ENCODE data around the gene ACAP3.

The ACAP3 gene

GRCh38 chr1:1341549-1342021, 33.9 kb upstream of the ACAP3 start:
- H3K36me3 ChIP-seq (ENCODE audit: insufficient read depth, low read length), result peaks cover 44% of the 10 kb centered on the region
- H3K4me3 ChIP-seq (ENCODE audit: low read length), result no peak overlapping the region
- no peaks in the 10 kb centered on the region for H3K9me3 ChIP-seq (replicated peaks; ENCODE audit: low read length)
- H3K4me2 ChIP-seq (ENCODE audit: low read length), result no peak overlapping the region
- no peak overlapping the region for H3K9ac ChIP-seq (ENCODE audit: low read depth, low read length)
- peaks cover 31% of the 10 kb centered on the region for H3K4me1 ChIP-seq (ENCODE audit: control insufficient read depth, insufficient read depth, low read length)
- H3K27me3 ChIP-seq (ENCODE audit: control insufficient read depth, insufficient read depth, low read length), result no peaks in the 10 kb centered on the region

GRCh38 chr1:1340791-1341548, 33.2 kb upstream of the ACAP3 start:
- H3K27me3 ChIP-seq (ENCODE audit: control insufficient read depth, insufficient read depth, low read length), result no peaks in the 10 kb centered on the region
- H3K4me3 ChIP-seq (ENCODE audit: low read length), result no peak overlapping the region
- H3K4me2 ChIP-seq (ENCODE audit: low read length), result no peak overlapping the region
- H3K9me3 ChIP-seq (replicated peaks; ENCODE audit: low read length), result no peaks in the 10 kb centered on the region
- H3K4me1 ChIP-seq (ENCODE audit: control insufficient read depth, insufficient read depth, low read length), result peaks cover 25% of the 10 kb centered on the region
- H3K9ac ChIP-seq (ENCODE audit: low read depth, low read length), result no peak overlapping the region
- peaks cover 47% of the 10 kb centered on the region for H3K36me3 ChIP-seq (ENCODE audit: insufficient read depth, low read length)

GRCh38 chr1:1340185-1340584, 32.5 kb upstream of the ACAP3 start:
- no peaks in the 10 kb centered on the region for H3K27me3 ChIP-seq (ENCODE audit: control insufficient read depth, insufficient read depth, low read length)
- H3K4me3 ChIP-seq (ENCODE audit: low read length), result no peak overlapping the region
- peaks cover 49% of the 10 kb centered on the region for H3K36me3 ChIP-seq (ENCODE audit: insufficient read depth, low read length)
- no peaks in the 10 kb centered on the region for H3K9me3 ChIP-seq (replicated peaks; ENCODE audit: low read length)
- H3K4me1 ChIP-seq (ENCODE audit: control insufficient read depth, insufficient read depth, low read length), result peaks cover 17% of the 10 kb centered on the region
- no peak overlapping the region for H3K4me2 ChIP-seq (ENCODE audit: low read length)
- H3K9ac ChIP-seq (ENCODE audit: low read depth, low read length), result no peak overlapping the region

DNA sequence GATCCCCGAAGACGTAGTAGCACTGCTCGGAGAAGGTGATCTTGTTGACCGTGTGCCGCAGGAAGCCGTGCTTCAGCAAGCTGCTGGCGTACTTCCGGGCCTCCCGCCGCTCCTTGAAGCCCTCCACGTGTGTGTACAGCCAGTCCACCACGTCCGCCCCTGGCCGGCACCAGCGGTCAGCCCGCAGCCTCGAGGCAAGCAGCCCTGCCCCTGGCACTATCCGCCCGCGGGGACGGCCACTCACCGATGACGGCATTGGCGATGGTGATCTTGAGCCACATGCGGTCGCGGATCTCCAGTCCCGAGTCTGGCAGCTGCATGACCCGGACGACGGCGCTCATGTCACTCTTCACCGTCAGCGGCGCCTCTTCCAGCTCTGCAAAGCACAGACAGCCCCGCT, 30.5 kb upstream of the ACAP3 start:
- no peak overlapping the region for H3K4me3 ChIP-seq (ENCODE audit: low read length)

GRCh38 chr1:1337793-1338147, 30.0 kb upstream of the ACAP3 start:
- H3K4me3 ChIP-seq (ENCODE audit: low read length), result no peak overlapping the region
- no peaks in the 10 kb centered on the region for H3K27me3 ChIP-seq (ENCODE audit: control insufficient read depth, insufficient read depth, low read length)
- no peaks in the 10 kb centered on the region for H3K9me3 ChIP-seq (replicated peaks; ENCODE audit: low read length)
- H3K36me3 ChIP-seq (ENCODE audit: insufficient read depth, low read length), result peaks cover 60% of the 10 kb centered on the region
- no peak overlapping the region for H3K4me2 ChIP-seq (ENCODE audit: low read length)
- H3K4me1 ChIP-seq (ENCODE audit: control insufficient read depth, insufficient read depth, low read length), result no peaks in the 10 kb centered on the region
- H3K9ac ChIP-seq (ENCODE audit: low read depth, low read length), result no peak overlapping the region

More for the DNA sequence above, 30.5 kb upstream of the ACAP3 start:
- no peaks in the 10 kb centered on the region for H3K4me1 ChIP-seq (ENCODE audit: control insufficient read depth, insufficient read depth, low read length)
- no peaks in the 10 kb centered on the region for H3K27me3 ChIP-seq (ENCODE audit: control insufficient read depth, insufficient read depth, low read length)
- peaks cover 60% of the 10 kb centered on the region for H3K36me3 ChIP-seq (ENCODE audit: insufficient read depth, low read length)
- no peaks in the 10 kb centered on the region for H3K9me3 ChIP-seq (replicated peaks; ENCODE audit: low read length)
- no peak overlapping the region for H3K4me2 ChIP-seq (ENCODE audit: low read length)
- no peak overlapping the region for H3K9ac ChIP-seq (ENCODE audit: low read depth, low read length)

GRCh38 chr1:1336931-1337792, 29.4 kb upstream of the ACAP3 start:
- no peaks in the 10 kb centered on the region for H3K4me1 ChIP-seq (ENCODE audit: control insufficient read depth, insufficient read depth, low read length)
- no peak overlapping the region for H3K9ac ChIP-seq (ENCODE audit: low read depth, low read length)
- no peak overlapping the region for H3K4me2 ChIP-seq (ENCODE audit: low read length)
- no peaks in the 10 kb centered on the region for H3K27me3 ChIP-seq (ENCODE audit: control insufficient read depth, insufficient read depth, low read length)
- no peak overlapping the region for H3K4me3 ChIP-seq (ENCODE audit: low read length)
- H3K9me3 ChIP-seq (replicated peaks; ENCODE audit: low read length), result no peaks in the 10 kb centered on the region
- H3K36me3 ChIP-seq (ENCODE audit: insufficient read depth, low read length), result peaks cover 59% of the 10 kb centered on the region

DNA sequence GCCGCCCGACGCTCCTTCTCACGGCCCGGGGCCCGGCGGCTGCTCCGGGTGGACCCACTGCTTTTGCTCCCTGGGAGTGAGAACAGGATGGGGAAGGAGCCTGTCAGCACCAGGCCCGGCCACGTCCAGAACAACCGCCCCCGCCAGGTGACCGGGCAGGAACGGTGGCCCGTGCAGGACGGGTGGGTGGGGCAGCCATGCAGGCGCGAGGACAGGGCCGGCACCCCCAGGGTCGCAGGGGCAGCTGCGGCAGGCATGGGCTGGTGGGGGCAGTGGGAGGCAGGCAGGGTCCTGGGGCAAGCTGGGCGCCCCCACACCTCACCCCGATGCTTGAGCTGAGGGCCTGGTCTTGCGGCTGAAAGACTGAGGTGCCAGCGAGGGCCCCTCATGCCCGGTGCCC, 28.7 kb upstream of the ACAP3 start:
- Histone ChIP-seq H3K4me2 (ENCODE audit: low read length) (no peak overlapping the region), H3K36me3 (ENCODE audit: insufficient read depth, low read length) (peaks cover 54% of the 10 kb centered on the region), H3K9ac (ENCODE audit: low read depth, low read length) (no peak overlapping the region), H3K9me3 (replicated peaks; ENCODE audit: low read length) (no peaks in the 10 kb centered on the region), H3K4me1 (ENCODE audit: control insufficient read depth, insufficient read depth, low read length) (peaks cover 3% of the 10 kb centered on the region), H3K4me3 (ENCODE audit: low read length) (no peak overlapping the region), H3K27me3 (ENCODE audit: control insufficient read depth, insufficient read depth, low read length) (no peaks in the 10 kb centered on the region)

DNA sequence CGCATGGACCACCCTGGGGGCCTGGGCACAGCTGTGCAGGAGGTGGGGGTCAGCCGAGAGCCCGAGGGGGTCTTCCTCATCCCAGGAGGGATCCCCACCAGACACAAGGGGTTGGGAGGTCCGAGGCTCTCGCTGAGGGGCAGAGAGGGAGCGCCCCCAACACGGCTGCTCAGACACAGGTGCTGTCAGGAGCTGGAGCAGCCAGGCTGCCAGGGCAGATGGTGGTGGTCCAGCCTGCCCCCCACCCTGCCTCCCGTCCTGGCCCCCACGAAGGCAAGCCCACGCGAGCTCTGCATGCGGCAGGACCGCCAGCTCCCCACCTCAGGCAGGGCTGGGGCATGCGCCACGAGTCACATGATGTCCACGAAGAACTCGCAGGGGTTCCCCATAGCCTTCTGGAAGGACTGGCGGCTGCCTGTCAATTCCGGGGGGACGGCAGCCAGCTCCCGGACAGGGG, 28.1 kb upstream of the ACAP3 start:
- H3K27me3 ChIP-seq (ENCODE audit: control insufficient read depth, insufficient read depth, low read length), result no peaks in the 10 kb centered on the region
- peaks cover 9% of the 10 kb centered on the region for H3K4me1 ChIP-seq (ENCODE audit: control insufficient read depth, insufficient read depth, low read length)
- no peak overlapping the region for H3K4me3 ChIP-seq (ENCODE audit: low read length)
- H3K9me3 ChIP-seq (replicated peaks; ENCODE audit: low read length), result no peaks in the 10 kb centered on the region
- H3K9ac ChIP-seq (ENCODE audit: low read depth, low read length), result no peak overlapping the region
- no peak overlapping the region for H3K4me2 ChIP-seq (ENCODE audit: low read length)
- H3K36me3 ChIP-seq (ENCODE audit: insufficient read depth, low read length), result peaks cover 47% of the 10 kb centered on the region

GRCh38 chr1:1335283-1335682, 27.6 kb upstream of the ACAP3 start:
- H3K9ac ChIP-seq (ENCODE audit: low read depth, low read length), result no peak overlapping the region
- H3K27me3 ChIP-seq (ENCODE audit: control insufficient read depth, insufficient read depth, low read length), result no peaks in the 10 kb centered on the region
- H3K4me3 ChIP-seq (ENCODE audit: low read length), result no peak overlapping the region
- peaks cover 42% of the 10 kb centered on the region for H3K36me3 ChIP-seq (ENCODE audit: insufficient read depth, low read length)
- H3K4me2 ChIP-seq (ENCODE audit: low read length), result no peak overlapping the region
- H3K4me1 ChIP-seq (ENCODE audit: control insufficient read depth, insufficient read depth, low read length), result peaks cover 14% of the 10 kb centered on the region
- no peaks in the 10 kb centered on the region for H3K9me3 ChIP-seq (replicated peaks; ENCODE audit: low read length)

DNA sequence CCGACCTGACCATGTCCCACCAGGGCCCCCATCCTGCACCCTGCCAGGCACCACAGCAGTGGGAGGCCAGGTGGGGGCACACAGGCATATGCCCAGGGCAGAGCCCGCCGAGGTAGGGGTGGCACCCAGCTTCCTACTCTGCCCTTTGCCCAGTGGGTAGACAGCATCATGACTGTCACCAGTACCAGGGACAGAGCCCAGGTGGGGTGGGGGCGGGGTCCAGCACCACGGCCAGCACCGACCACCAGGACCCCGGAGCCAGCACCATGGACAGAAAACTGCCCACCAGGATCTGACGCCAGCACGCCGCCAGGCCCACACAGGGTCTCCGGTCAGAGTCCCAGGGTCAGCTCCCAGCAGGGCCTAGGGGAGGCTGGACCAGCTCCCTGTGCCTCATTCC, 27.1 kb upstream of the ACAP3 start:
- H3K4me2 ChIP-seq (ENCODE audit: low read length), result no peak overlapping the region
- H3K9ac ChIP-seq (ENCODE audit: low read depth, low read length), result no peak overlapping the region
- no peaks in the 10 kb centered on the region for H3K27me3 ChIP-seq (ENCODE audit: control insufficient read depth, insufficient read depth, low read length)
- H3K36me3 ChIP-seq (ENCODE audit: insufficient read depth, low read length), result peaks cover 39% of the 10 kb centered on the region
- H3K4me1 ChIP-seq (ENCODE audit: control insufficient read depth, insufficient read depth, low read length), result peaks cover 15% of the 10 kb centered on the region
- H3K4me3 ChIP-seq (ENCODE audit: low read length), result no peak overlapping the region
- no peaks in the 10 kb centered on the region for H3K9me3 ChIP-seq (replicated peaks; ENCODE audit: low read length)

- H3K4me1 ChIP-seq (ENCODE audit: control insufficient read depth, insufficient read depth, low read length), result peaks cover 15% of the 10 kb centered on the region
- peaks cover 30% of the 10 kb centered on the region for H3K36me3 ChIP-seq (ENCODE audit: insufficient read depth, low read length)
- H3K27me3 ChIP-seq (ENCODE audit: control insufficient read depth, insufficient read depth, low read length), result no peaks in the 10 kb centered on the region
- no peak overlapping the region for H3K4me3 ChIP-seq (ENCODE audit: low read length)
- no peak overlapping the region for H3K4me2 ChIP-seq (ENCODE audit: low read length)
- no peaks in the 10 kb centered on the region for H3K9me3 ChIP-seq (replicated peaks; ENCODE audit: low read length)
- H3K9ac ChIP-seq (ENCODE audit: low read depth, low read length), result no peak overlapping the region
Measured at GRCh38 chr1:1333551-1334241, 26.0 kb upstream of the ACAP3 start.

All from skeletal muscle satellite cell (primary cell).